OCI-LY3 (cell line): ENCODE results near the gene TBC1D16.

Experiments used
- EZH2phosphoT487 ChIP-seq: fragments of 200-600 bp; shearing (Covaris generic); IDR thresholded peaks from 2 replicates; pipeline ENCODE4 v1.6.1; 2018; ENCODE audit warnings: antibody characterized with exemption, mixed run types, low read depth
- TF ChIP-seq, protein P1 (sequence below): fragments of 200-600, 300-600 bp; sonication (generic); IDR thresholded peaks from 2 replicates; pipeline ENCODE4 v1.5.1; 2014; ENCODE audit warnings: antibody characterized with exemption, low read length, low read depth

DNA sequence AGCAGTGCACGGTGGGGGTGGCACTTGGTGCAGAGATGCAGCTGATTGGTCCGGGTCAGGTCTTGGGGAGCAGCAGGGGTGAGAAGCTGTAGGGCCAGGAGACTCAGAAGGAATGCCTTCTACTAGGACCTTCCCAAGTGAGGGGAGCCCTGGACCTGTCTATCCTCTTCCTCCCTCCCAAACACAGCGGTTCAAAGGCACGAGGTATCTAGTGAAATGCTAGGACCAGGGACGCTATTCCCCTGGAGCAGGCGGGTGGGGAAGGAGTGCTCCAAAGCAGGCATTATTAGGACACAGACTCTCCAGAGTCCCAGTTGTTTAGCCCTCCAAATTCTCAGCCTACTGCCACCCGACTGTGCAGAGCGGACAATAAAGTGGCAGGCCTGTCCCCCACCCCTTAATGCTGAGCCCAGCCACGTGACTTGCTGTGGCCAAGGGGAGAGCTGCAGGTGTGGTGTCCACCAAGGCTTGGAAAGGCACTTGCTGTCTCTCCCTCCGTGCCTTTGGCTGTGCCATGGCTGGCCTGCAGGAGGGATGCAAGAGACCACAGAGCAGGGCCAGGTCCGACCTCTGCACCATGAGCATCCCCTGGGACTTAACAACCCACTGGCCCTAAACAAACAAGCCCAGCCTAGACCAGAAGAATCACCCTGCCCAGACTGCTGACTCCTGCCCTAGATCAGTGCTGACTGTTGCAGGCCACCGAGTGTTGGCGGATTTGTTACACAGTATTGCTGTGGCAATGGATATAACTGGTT, 97.2 kb downstream of the TBC1D16 start:
- TF ChIP-seq, protein P1, sequence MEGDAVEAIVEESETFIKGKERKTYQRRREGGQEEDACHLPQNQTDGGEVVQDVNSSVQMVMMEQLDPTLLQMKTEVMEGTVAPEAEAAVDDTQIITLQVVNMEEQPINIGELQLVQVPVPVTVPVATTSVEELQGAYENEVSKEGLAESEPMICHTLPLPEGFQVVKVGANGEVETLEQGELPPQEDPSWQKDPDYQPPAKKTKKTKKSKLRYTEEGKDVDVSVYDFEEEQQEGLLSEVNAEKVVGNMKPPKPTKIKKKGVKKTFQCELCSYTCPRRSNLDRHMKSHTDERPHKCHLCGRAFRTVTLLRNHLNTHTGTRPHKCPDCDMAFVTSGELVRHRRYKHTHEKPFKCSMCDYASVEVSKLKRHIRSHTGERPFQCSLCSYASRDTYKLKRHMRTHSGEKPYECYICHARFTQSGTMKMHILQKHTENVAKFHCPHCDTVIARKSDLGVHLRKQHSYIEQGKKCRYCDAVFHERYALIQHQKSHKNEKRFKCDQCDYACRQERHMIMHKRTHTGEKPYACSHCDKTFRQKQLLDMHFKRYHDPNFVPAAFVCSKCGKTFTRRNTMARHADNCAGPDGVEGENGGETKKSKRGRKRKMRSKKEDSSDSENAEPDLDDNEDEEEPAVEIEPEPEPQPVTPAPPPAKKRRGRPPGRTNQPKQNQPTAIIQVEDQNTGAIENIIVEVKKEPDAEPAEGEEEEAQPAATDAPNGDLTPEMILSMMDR: no peak
- TF ChIP-seq EZH2phosphoT487: no peak
